HG02973 (cell line): ENCODE measurements around the gene PLXDC2.

Experiments used
- ATAC-seq: cut with Tn5 transposase; IDR thresholded peaks from one replicate; pipeline ENCODE4 v1.9.1; 2021; ENCODE audit warnings: moderate library complexity; ENCODE audit not compliant: unreplicated experiment

The PLXDC2 gene

DNA sequence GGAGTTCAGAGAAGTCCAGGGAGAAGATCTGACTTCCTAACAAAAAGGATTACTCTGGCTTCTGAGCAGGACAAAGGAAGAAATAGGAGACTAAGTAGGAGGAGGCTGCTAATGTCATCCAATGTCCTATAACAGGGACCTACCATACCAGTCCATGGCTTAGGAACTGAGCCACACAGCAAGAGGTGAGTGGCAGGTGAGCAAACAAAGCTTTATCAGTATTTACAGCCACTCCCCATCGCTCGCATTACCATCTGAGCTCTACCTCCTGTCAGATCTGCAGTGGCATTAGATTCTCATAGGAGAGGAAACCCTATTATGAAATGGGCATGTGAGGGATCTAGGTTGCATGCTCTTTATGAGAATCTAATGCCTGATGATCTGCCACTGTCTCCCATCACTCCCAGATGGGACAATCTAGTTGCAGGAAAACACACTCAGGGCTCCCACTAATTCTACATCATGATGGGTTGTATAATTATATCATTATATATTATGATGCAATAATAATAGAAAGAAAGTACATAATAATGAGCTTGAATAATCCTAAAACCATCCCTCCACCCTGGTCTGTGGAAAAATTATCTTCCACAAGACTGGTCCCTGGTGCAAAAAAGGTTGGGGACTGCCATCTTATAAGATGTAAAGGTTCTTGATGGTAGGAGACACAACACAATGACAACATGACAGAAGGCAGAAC is 487.4 kb downstream of the PLXDC2 start:
- ATAC-seq: no peak

DNA sequence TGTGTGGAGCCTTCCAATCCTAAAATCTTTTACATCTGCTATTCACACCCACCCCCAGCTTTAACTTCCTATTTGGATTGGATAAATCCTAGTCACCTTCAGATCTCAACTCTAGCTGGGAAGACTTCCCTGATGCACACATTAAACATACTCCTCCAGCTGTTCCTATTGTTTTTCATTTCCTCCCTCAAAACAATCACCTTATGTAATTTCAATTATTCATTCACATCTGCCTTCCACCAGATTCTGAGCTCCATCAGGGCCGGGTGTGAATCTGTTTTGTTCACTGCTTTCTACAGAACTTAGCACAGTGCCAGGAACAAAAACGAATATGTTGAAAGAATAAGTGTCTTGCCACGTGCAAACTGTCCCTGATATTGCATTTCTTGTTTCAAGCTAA is 497.4 kb downstream of the PLXDC2 start:
- no peak for ATAC-seq

GRCh38 chr10:20314431-20314830 is 498.2 kb downstream of the PLXDC2 start:
- no peak for ATAC-seq

GRCh38 chr10:20327954-20328353 is 511.7 kb downstream of the PLXDC2 start:
- ATAC-seq: no peak

GRCh38 chr10:20330246-20330645 is 514.0 kb downstream of the PLXDC2 start:
- ATAC-seq: no peak

- no peak for ATAC-seq
Measured at GRCh38 chr10:20334559-20334958, 518.3 kb downstream of the PLXDC2 start.
